Chondrocyte (in vitro differentiated cells): ENCODE results near the gene PALS1. TPM values are rescaled to one million over a fixed set of nuclear protein-coding genes. Genes with fewer than 3 reads are reported as not detected.
A peak's percentile ranks its signal among the peaks of the same experiment; 100 is the strongest.

Experiments
- DNase-seq: peaks from one replicate; pipeline ENCODE4 v3.0.0; 2021; ENCODE audit warnings: mixed read lengths, low spot score
- H3K27ac Mint-ChIP-seq: one replicate; pipeline ENCODE4 v1.8.0; 2021; ENCODE audit warnings: mild to moderate bottlenecking, moderate library complexity, mixed read lengths; ENCODE audit not compliant: unreplicated experiment
- H3K27me3 Mint-ChIP-seq: 2 replicates; pipeline ENCODE4 v1.8.0; 2021; ENCODE audit warnings: low read depth, mixed read lengths
- H3K36me3 Mint-ChIP-seq: 2 replicates; pipeline ENCODE4 v1.8.0; 2021; ENCODE audit warnings: low read depth, mixed read lengths
- H3K4me1 Mint-ChIP-seq: 2 replicates; pipeline ENCODE4 v1.8.0; 2021; ENCODE audit warnings: low read depth, mild to moderate bottlenecking, mixed read lengths
- H3K4me3 Mint-ChIP-seq: one replicate; pipeline ENCODE4 v1.8.0; 2021; ENCODE audit warnings: mild to moderate bottlenecking, moderate library complexity, mixed read lengths; ENCODE audit not compliant: unreplicated experiment
- H3K9me3 Mint-ChIP-seq: 2 replicates; pipeline ENCODE4 v1.8.0; 2021; ENCODE audit warnings: low read depth, mixed read lengths
- CTCF ChIP-seq: fragments of 200-600 bp; sonication (generic); IDR thresholded peaks from 2 replicates; pipeline ENCODE4 v1.5.0; 2021; ENCODE audit warnings: antibody characterized with exemption, mild to moderate bottlenecking, moderate library complexity
- total RNA-seq: library from RNA; stranded (reverse); gene quantifications from 3 replicates; pipeline ENCODE4 v1.2.1, GENCODE V29; 2021

The PALS1 gene
- total RNA-seq, 1 donor from 2014 or later = 12.5 TPM

GRCh38 chr14:67276131-67276530, 34.9 kb downstream of the PALS1 start:
- no peak overlapping the region for H3K4me3 Mint-ChIP-seq
- DNase-seq = no peak
- no peaks in the 10 kb centered on the region for H3K27me3 Mint-ChIP-seq
- peaks cover 16% of the 10 kb centered on the region for H3K4me1 Mint-ChIP-seq
- H3K27ac Mint-ChIP-seq = peak overlapping the region; percentile 34
- H3K9me3 Mint-ChIP-seq = no peaks in the 10 kb centered on the region
- TF ChIP-seq CTCF = no peak
- H3K36me3 Mint-ChIP-seq = no peaks in the 10 kb centered on the region

DNA sequence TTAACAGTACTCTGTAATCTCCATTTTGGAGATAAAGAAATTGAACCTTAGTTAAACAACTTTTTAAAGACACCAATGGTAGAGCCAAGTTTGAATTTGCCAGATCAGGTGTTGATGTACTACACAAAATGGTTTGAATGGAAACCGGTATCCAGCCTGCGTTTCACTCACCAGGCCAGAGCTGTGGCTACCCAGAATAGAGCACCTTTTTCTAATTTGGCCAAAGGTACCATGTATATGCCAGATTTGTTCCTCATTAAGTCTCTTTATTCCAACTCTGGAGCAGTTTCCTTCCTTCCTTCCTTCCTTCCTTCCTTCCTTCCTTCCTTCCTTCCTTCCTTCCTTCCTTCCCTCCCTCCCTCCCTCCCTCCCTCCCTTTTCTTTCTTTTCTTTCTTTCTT, 39.3 kb downstream of the PALS1 start:
- Mint-ChIP-seq H3K27me3 (no peaks in the 10 kb centered on the region), H3K27ac (no peak overlapping the region)
- no peak for TF ChIP-seq CTCF

GRCh38 chr14:67285876-67286452, 44.7 kb downstream of the PALS1 start:
- Mint-ChIP-seq H3K27ac (peak overlapping the region; percentile 15), H3K4me1 (no peaks in the 10 kb centered on the region), H3K4me3 (no peak overlapping the region), H3K36me3 (no peaks in the 10 kb centered on the region), H3K27me3 (no peaks in the 10 kb centered on the region), H3K9me3 (no peaks in the 10 kb centered on the region)
- DNase-seq = no peak
- peak; percentile 90 for TF ChIP-seq CTCF

More for the DNA sequence above, 39.3 kb downstream of the PALS1 start:
- no peak for DNase-seq
- Mint-ChIP-seq H3K4me1 (peaks cover 12% of the 10 kb centered on the region), H3K9me3 (no peaks in the 10 kb centered on the region), H3K4me3 (no peak overlapping the region), H3K36me3 (no peaks in the 10 kb centered on the region)

Other genes with a start within 250 kb of the PALS1 start
- gene GARIN2, start 52.0 kb upstream of the PALS1 start, total RNA-seq = not detected in 3 replicates
- 72.6 to 77.8 TPM (median 74.9 TPM) in 3 replicates for gene ATP6V1D, start 118.4 kb downstream of the PALS1 start, total RNA-seq
- 88.3 to 91.5 TPM (median 90.5 TPM) in 3 replicates for gene EIF2S1, start 118.9 kb downstream of the PALS1 start, total RNA-seq
- gene PLEK2, start 170.7 kb downstream of the PALS1 start, total RNA-seq = not detected in 3 replicates
- 1.3 to 2.9 TPM (median 1.7 TPM) in 3 replicates for gene TMEM229B, start 247.3 kb downstream of the PALS1 start, total RNA-seq